GM18511 (cell line): ENCODE data around the gene RPL39.
"Not testable (repeated sequence)": the region's sequence is repeated elsewhere in the genome, so short reads cannot be mapped to it uniquely, and the experiment has no call there.

ENCODE experiments used
- ATAC-seq: cut with Tn5 transposase; IDR thresholded peaks from one replicate; pipeline ENCODE4 v1.9.1; 2021; ENCODE audit warnings: mild to moderate bottlenecking, moderate library complexity; ENCODE audit not compliant: unreplicated experiment

RPL39 gene

DNA sequence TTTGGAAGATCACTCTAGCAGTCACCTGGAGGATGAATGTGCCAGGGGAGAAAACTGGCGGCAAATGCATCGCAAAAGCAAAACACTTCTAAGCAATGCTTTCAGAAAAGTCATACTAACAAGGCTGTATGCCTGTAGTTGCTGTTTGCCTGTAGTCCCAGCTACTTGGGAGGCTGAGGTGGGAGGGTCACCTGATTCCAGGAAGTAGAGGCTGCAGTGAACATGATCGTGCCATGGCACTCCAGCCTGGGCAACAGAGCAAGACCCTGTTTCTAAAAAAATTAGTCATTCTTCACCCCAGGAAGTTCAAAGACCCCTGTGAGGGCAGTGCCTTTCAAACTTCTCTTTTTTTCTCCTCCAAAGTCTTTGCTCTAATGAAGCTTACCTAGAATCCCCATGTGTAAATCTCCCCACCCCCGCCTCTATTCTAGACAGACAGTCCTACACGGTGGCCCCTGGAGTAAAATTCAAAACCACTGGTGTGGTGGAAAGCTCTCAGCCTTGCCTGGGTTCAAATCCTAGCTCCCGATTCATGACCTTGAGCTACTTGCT lies 27.5 kb downstream of the RPL39 start:
- no peak for ATAC-seq

DNA sequence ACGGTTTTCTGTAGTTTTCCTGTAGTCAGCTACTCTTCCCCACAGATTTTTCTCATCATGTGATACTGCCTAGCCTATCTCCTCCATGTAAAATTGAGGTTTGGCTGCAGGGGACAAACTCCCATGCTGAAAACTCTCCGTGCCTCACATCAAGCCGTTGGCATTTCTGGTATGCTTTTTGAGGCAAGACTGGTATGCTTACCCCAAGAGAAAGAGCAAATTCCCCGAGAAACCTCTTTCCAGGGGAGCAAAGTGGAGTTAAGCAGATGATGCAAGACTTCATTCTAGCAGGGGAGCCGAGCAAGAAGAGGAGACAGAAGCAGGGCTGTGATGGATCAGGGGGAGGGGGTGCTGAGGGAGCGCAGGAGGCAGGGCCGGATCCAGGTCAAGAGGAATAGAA lies 28.2 kb downstream of the RPL39 start:
- no peak for ATAC-seq

DNA sequence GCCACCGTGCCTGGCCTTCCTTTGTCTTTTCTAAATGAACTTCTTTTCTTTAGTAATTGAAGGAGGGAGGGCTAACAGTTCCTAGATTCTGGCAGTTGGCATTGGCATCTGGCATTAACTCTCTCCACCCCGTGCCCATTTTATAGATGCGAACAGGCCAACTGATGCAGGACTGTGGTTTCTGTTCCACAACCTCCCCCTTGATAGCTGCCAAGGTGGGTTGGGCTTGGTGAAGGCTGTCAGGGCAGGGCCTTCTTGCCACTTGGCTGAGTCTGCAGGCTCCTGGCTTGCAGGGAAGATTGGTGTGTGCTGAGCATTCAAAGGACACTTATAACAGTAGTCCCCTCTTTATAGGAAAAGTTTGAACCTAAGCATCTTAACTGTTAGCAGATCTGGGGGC lies 28.7 kb downstream of the RPL39 start:
- no peak for ATAC-seq

DNA sequence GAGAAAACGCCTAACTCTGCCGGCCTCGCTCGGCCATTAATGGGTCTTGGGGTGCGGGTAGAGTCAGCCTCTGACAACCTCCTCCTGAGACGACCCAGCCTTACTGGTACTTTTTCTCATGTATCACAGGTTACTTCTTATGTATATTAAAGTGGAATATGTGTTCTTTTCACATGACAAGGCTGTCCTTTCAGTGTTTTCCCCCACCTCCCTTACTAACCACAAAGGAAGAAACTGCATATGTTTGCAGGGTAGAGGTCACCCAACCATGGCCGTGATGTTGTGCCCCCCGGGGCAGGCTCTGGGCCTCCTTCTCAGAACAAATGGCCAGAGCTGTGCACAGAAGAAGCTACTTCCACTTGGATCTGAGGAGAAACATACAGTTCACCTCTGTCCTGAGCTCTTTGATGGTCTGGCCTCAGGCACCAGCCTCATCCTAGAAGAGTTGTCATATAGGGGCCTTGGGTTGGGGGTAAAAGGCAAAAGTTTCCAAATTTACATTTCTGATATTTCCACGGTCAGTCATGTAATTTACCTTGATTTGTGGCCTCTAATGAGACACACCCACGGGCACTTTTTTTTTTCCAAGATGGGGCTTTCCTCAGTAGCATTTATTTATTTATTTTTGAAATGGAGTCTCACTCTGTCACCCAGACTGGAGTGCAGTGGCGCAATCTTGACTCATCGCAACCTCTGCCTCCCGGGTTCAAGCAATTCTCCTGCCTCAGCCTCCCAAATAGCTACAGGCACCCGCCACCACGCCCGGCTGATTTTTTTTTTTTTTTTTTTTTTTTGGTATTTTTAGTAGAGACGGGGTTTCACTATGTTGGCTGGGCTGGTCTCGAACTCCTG lies 31.2 kb downstream of the RPL39 start:
- ATAC-seq = no peak

DNA sequence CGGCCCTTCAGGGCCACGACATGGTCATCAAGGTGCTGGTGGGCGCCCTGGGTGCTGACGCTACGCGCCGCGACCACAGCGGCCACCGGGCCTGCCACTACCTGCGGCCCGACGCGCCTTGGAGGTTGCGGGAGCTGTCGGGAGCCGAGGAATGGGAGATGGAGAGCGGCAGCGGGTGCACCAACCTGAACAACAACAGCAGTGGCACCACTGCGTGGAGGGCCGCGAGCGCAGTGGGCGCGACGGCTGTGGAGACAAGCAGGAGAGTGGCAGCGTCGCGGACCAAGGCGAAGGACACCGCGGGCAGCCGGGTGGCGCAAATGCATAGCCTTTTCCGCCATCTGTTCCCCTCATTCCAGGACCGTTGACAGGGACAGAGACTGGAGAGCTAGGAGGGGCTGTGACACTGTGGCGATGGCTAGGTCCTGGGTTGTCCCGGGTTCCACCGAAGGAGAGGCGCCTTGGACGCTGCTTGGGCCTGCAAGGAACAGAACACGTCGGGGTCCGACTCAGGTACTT lies 32.1 kb downstream of the RPL39 start:
- no peak for ATAC-seq

DNA sequence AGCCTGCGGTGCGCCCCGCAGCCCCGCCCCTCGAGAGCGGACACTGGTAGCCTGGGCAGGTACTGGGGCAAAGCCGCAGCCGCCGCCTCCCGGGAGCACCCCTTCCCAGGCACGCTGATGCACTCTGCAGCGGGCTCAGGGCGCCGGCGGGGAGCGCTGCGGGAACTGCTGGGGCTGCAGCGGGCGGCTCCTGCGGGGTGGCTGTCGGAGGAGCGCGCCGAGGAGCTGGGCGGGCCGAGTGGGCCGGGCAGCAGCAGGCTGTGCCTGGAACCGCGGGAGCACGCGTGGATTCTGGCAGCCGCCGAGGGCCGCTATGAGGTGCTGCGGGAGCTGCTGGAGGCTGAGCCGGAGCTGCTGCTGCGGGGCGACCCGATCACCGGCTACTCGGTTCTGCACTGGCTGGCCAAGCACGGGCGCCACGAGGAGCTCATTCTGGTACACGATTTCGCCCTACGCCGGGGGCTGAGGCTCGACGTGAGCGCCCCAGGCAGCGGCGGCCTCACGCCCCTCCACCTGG lies 32.6 kb downstream of the RPL39 start:
- ATAC-seq = no peak

DNA sequence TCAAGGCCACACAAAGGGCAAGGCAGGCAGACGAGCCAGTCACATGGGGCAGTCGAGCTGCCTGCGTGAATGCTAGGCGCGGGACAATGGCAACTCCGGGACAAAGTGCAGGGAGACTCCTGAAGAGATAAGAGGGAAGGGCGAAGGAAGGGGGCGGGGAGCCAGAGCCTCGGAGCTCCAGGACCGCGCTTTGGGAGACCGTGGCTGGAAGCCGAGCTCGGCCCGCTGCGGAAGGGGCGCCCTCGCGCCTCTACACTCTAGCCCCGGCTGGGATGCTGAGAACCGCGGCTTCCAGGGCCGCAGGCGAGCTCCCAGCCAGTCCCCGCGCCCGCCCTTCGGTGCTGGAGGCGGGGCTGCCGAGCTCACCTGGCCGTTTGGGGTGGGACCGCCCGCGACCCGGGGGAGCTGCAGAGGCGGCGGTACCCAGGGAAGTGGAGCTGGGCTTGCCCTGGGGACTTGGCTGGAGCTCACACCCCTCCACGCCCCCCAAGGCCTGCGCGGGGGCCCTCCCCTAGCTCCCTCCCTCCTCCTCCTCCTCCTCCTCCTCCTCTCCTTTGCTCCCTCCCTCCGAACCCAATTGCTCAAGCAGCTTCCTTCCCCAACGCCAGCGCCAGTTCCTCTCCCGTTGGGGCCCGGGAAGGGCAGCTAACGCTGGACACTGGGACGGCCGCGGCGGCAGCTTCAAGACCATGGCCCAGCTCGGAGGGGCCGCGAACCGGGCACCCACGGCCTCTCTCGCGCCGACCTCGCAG lies 33.3 kb downstream of the RPL39 start, which contains the start of gene SOWAHD:
Gene SOWAHD, plus strand, starts transcription at position 610 of the 752 bp plus-strand sequence. Its CDS starts 80 bp downstream, at position 690.
- ATAC-seq = no peak

DNA sequence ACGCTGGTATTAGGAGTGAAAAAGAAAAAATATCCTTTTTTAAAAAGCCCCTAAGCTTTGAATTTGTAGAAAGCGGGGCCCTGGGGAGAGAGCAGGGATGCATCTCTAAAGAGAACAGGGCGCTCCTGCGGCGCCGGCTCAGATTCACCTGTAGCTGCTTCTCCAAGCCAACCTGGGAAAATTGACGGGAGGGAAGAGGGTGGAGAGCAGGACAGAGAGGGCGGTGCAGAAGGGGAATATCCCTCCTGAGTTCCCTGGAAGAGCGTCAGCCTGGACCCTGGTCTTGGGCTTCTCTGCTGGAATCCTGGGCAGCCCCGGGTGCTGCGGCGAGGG lies 33.8 kb downstream of the RPL39 start:
- ATAC-seq = no peak

DNA sequence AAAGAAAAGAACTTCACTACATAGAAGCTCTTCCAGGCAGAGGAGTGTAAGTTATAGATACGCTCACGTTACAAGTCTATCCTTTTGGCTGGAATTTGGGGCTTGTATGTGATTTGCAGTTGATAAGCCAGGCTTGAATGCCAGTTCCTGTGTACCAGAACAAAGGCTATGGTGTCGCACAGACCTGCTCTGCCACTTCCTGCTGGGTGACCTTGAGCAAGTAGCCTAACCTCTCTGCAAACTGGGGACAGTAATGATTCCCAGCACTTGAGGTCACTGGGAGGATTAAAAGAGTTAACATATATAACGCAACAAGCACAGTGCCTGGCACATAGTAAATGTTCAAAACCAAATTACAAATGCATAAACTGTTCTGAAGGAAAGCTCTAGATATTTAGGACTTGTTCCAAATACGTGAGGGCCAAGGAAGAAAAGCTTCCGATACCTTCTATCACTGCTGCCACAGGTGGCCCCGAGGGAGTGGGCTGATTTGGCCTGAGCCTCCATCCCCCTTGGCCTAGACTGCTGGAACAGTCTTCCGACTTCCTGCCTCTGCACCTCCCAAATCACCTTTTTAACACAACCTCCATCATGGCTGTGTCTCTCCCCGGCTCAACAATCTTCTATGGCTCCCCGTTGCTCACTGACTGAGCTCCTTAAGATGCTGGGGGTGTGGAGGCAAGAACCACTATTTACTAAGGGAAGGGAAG lies 34.3 kb downstream of the RPL39 start:
- ATAC-seq = no peak

DNA sequence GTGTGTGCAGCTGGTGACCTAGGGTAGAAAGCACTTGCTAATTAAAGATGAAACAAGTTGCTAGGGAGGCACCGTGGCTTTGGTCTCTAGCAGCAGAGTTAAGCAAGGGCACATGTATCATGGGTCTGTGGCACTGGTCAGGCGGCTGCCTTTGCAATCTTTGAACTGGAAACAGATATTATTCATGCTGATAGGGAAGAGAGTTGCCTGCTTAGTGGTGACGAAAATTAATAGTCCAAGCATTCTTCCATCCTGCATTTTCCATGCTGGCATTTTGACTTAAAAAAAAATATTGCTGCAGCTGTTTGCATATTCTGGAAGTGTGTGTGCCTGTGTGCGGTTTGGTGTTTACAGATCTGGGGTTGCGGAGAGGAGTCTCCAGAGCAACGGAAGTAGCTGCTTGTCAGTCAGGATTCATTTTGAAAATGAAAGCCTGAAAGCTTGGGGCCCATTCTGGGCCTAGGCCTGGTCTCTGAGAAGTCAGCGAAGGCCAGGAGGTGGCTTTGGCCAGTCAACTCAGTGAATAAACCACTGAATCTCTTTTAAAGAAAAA lies 35.4 kb downstream of the RPL39 start:
- peak; percentile 79 for ATAC-seq

DNA sequence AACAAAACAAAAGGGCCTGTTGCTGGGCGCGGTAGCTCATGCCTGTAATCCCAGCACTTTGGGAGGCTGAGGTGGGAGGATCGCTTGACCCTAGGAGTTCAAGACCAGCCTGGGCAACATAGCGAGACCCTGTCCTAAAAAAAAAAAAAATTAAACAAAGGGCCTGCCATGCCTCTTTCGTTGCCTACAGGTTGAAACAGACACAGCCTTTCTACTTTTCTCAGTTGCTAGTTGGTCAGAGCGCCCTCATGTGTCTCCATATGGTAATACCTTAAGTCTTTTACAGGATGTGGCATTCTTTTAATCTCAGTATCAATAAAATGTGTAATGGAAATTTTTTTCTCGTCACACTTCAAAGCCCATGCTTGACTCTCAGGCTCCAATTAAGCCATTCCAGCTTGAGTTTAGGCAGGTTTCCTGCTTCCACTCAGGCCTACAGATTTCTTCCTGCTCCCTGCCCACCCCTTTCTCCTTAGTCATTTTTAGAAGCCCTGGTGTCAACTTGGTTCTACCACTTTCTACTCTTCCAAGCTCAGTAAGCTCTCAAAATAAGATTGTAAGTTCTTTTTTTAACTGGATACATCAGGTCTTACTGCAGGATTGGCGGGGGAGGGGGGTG lies 37.7 kb downstream of the RPL39 start:
- no peak for ATAC-seq

DNA sequence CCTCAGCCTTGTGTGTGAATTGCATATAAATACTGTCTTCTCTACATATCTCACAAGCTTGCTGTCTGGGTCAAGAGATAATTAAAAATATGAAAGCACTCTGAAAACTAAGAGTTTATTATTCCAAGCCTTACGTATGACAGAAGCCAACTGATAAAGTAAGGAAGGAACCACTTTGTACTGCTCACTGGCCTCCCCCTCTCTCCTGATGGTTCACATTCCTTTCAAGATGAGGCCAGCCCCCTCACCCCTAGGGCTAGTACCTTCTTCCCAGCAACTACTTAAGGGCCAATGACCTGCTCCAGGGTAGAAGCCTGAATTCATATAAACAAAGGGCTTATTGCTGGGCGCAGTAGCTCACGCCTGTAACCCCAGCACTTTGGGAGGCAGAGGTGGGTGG lies 38.4 kb downstream of the RPL39 start:
- no peak for ATAC-seq

DNA sequence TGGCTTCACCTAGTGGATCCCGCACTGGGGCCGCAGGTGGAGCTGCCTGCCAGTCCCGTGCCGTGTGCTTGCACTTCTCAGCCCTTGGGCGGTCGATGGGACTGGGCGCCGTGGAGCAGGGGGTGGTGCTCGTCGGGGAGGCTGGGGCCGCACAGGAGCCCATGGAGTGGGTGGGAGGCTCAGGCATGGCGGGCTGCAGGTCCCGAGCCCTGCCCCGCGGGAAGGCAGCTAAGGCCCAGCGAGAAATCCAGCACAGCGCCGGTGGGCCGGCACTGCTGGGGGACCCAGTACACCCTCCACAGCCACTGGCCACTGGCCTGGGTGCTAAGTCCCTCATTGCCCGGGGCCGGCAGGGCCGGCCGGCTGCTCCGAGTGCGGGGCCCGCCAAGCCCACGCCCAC lies 40.7 kb downstream of the RPL39 start:
- ATAC-seq = not testable (repeated sequence)

DNA sequence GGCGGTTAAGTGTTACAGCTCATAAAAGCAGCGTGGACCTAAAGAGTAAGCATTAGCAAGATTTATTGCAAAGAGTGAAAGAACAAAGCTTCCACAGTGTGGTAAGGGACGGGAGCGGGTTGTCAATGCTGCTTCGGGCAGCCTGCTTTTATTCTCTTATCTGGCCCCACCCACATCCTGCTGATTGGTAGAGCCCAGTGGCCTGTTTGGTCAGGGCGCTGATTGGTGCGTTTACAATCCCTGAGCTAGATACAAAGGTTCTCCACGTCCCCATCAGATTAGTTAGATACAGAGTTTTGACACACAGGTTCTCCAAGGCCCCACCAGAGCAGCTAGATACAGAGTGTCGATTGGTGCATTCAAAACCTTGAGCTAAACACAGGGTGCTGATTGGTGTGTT lies 41.3 kb downstream of the RPL39 start:
- ATAC-seq = not testable (repeated sequence)

DNA sequence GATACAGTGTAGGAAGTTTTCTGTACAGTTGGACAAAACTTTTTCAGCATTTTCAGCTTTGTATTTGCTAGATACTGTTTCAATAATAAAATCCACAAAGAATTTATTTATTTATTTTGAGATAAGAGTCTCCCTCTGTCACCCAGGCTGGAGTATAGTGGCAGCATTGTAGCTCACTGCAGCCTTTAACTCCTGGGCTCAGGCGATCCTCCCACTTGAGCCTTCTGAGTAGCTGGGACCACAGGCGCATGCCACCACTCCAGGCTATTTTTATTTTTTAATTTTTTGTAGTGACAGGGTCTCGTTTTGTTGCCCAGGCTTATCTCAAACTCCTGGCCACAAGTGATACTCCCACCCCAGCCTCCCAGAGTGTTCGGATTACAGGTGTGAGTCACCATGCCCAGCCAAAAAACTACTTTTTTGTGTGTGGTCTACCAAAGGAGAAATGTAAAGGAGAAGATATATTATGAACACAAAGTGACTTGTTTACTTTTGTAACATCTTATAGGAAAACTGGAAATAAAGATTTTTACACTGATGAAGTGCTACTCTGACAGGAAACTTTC lies 46.1 kb downstream of the RPL39 start:
- ATAC-seq = no peak

DNA sequence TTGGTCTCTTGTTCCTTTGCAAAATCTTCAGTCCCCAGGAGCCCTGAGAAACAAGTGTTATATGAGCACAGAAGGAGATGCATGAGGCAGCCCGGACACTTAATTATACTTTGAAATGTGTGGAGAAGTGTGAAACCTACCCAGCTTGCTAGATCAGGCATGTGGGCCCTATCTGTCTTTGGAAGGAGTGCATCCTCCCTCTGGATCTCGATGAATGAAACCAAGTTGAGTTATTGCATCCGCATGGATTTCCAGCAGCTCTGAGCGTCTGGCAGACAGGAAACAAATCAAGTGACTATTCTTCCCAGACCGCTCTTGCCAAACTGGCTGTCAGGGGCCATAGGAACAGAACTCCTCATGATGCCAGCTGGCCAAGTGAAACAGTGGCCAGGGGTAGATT lies 52.7 kb downstream of the RPL39 start:
- no peak for ATAC-seq
